ENCODE data around the gene LDHAL6B.

The LDHAL6B gene

DNA sequence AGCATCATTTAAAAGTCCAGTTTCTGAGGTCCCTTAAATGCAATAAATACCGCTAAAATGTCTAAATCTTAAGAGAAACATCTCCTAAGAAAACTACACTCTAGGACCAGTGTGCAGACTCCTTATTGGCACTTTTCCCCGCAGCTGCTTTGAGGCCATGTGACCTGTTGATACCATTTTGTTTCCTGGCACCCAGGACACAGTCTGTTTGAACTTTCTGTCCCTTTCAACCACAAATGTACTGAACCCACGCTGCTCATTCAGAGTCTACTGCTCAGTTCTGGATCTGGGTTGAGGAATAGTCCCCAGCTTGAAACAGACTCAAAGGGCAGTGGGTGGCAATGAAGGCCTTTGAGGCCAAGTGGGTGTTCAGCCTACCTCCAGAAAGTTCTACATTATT lies 17.1 kb downstream of the LDHAL6B start:
- no peak overlapping the region for H3K4me3 ChIP-seq (ENCODE audit: low read depth, low read length)
- in situ Hi-C loops (cut with HindIII; ENCODE audit: low sequenced_read_pairs), result no loop called here
- no peak for DNase-seq (ENCODE audit: low read depth)
- no peak for TF ChIP-seq CTCF (IDR thresholded peaks at IDR 0.05; ENCODE audit: low read depth, low read length, missing control alignments)

GRCh38 chr15:59224474-59224873 lies 17.8 kb downstream of the LDHAL6B start:
- TF ChIP-seq CTCF (IDR thresholded peaks at IDR 0.05; ENCODE audit: low read depth, low read length, missing control alignments), result no peak
- DNase-seq (ENCODE audit: low read depth), result no peak
- in situ Hi-C loops (cut with HindIII; ENCODE audit: low sequenced_read_pairs), result no loop called here
- H3K4me3 ChIP-seq (ENCODE audit: low read depth, low read length), result no peak overlapping the region

DNA sequence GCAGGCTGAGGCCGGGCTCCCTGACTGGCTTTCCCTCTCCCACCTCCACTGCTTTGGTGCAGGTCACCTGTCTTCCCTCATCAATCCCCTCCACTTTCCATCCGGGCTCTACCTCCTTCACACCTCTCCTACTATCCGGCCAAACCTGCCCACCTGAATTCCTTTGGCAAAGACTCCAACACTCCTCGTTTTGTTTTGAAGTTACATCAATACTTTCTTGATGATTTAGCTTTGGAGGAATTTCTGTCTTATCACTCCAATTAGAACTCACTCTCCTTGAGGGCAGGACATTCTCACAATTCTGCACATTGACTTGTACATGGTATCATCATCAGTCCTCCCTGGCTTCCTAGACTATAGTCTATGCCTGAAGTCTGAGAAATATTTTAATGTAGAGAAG lies 20.4 kb downstream of the LDHAL6B start:
- TF ChIP-seq CTCF (IDR thresholded peaks at IDR 0.05; ENCODE audit: low read depth, low read length, missing control alignments), result no peak
- DNase-seq (ENCODE audit: low read depth), result no peak
- in situ Hi-C loops (cut with HindIII; ENCODE audit: low sequenced_read_pairs), result no loop called here
- no peak overlapping the region for H3K4me3 ChIP-seq (ENCODE audit: low read depth, low read length)

DNA sequence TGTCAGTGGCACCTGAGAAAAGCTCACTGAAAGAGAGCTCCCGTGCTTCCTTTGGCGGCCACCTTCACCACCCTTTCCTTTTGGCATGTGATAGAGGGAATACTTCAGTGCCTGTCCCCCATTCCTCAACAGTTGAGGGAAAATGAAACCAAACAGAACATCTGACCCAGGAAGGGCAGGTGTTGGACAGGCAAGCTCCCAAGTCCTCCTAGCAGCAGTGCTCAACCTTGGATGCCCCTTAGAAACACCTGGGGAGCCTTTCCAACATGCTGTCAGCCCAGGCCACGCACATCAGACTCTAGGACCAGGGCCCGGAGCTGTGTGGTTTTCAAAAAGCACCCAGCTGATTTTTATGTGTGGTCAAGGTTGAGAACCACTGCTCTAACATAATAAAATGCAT lies 22.4 kb downstream of the LDHAL6B start:
- in situ Hi-C loops (cut with HindIII; ENCODE audit: low sequenced_read_pairs), result no loop called here
- H3K4me3 ChIP-seq (ENCODE audit: low read depth, low read length), result no peak overlapping the region
- no peak for TF ChIP-seq CTCF (IDR thresholded peaks at IDR 0.05; ENCODE audit: low read depth, low read length, missing control alignments)
- peak; percentile 24 for DNase-seq (ENCODE audit: low read depth)

DNA sequence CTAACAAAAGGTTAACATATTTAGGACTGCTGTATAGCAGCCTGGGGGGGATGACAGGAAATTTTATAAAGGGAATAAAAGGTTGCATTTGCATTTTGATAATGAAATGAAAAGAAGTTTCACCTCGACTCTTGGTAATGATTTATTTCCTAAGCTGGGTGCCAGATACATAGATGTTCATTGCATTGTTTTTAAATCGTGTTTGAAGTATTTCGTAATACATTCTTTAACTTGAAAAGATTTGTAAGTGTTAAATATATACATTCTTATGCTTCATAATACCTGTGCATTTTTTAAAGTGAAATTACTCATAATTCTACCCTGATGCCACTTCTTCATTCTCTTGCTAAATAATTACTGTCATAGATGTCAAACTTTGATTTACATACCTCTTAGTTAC lies 22.8 kb downstream of the LDHAL6B start:
- no peak overlapping the region for H3K4me3 ChIP-seq (ENCODE audit: low read depth, low read length)
- DNase-seq (ENCODE audit: low read depth), result no peak
- in situ Hi-C loops (cut with HindIII; ENCODE audit: low sequenced_read_pairs), result no loop called here
- no peak for TF ChIP-seq CTCF (IDR thresholded peaks at IDR 0.05; ENCODE audit: low read depth, low read length, missing control alignments)

GRCh38 chr15:59230531-59231055 lies 23.9 kb downstream of the LDHAL6B start:
- no peak for DNase-seq (ENCODE audit: low read depth)
- in situ Hi-C loops (cut with HindIII; ENCODE audit: low sequenced_read_pairs), result no loop called here
- H3K4me3 ChIP-seq (ENCODE audit: low read depth, low read length), result no peak overlapping the region
- TF ChIP-seq CTCF (IDR thresholded peaks at IDR 0.05; ENCODE audit: low read depth, low read length, missing control alignments), result no peak

DNA sequence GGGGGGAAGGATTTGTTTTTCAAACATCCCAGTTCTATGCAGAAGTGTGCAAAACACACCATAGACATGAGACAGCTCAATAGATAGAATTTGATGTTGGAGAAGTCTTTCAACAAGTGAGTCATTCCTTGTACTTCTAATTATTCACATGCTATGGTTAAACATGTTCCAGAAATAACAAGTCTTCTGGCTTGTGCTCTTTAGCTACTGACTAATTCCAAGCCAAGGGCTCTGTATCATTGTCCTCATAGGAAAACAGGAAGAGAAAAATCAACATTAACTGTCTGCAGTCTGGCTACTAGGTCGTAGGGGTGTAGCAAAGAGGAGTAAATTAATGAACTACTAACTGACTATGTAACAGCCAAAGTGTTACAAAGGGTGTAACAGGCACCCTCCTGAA lies 25.8 kb downstream of the LDHAL6B start:
- TF ChIP-seq CTCF (IDR thresholded peaks at IDR 0.05; ENCODE audit: low read depth, low read length, missing control alignments), result no peak
- peak; percentile 87 for DNase-seq (ENCODE audit: low read depth)
- no peak overlapping the region for H3K4me3 ChIP-seq (ENCODE audit: low read depth, low read length)
- in situ Hi-C loops (cut with HindIII; ENCODE audit: low sequenced_read_pairs), result no loop called here
